GM03348 (cell line): ENCODE data around the gene SULF2.

Experiments used
- DNase-seq: peaks from one replicate; pipeline ENCODE4 v3.0.0; 2012; ENCODE audit warnings: low spot score

The SULF2 gene

GRCh38 chr20:47642624-47643023, 142.7 kb downstream of the SULF2 start:
- DNase-seq, result no peak

GRCh38 chr20:47642118-47642517, 143.2 kb downstream of the SULF2 start:
- no peak for DNase-seq

DNA sequence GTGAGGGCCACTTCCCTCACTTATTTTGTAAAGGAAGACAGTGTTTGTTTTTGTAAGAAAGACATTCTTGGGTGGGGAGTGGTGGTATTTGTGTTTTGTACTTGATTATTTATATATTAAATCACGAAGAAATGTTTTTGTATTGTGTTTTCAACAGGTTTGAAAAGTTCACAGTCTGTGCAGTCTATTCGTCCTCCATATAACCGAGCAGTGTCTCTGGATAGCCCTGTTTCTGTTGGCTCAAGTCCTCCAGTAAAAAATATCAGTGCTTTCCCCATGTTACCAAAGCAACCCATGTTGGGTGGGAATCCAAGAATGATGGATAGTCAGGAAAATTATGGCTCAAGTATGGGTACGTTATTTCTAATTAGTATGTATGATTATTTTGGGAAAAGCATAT, 146.4 kb downstream of the SULF2 start:
- DNase-seq, result no peak

DNA sequence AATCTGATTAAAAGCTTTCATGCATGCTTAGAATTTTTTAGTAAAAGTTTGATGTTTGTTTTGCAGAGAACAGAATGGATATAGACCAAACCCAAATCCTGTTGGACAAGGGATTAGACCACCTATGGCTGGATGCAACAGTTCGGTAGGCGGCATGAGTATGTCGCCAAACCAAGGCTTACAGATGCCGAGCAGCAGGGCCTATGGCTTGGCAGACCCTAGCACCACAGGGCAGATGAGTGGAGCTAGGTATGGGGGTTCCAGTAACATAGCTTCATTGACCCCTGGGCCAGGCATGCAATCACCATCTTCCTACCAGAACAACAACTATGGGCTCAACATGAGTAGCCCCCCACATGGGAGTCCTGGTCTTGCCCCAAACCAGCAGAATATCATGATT, 150.0 kb downstream of the SULF2 start:
- DNase-seq, result no peak

DNA sequence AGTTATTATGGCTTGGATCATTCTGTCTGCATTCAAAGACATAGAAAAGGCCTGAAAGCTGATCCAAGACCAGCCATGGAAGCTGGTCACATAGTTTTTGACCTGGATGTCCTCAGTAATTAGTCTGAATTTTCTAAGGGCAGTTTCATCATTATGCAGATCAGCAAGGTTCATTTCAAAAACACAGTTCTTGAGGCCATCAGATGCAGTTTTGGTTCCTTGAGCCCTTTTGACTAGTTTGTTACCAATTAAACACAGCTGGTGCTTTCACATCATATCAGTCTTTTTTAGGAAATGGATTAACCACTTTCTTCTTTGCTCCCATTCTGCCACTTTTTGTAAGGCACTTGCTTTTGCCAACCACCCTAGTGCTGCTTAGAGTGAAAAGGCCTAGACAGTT, 154.2 kb downstream of the SULF2 start:
- DNase-seq, result no peak

GRCh38 chr20:47629907-47630306, 155.4 kb downstream of the SULF2 start:
- no peak for DNase-seq

DNA sequence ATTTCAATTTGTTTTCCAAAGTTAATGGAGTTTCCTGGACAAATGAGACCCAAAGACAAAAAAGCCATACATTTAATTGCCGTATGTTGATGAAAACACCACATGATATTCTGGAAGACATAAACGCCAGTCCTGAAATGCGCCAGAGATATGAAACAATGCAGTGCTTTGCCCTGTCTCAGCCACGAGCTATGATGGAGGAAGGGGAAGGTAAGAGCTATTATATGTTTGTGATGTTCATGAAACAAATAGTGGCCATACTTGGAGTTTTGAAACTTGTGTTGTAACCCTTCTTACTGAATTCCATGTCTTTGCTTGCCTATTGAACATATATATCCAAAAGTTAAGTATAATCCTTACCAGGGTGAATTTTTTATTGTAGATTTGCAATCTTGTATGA, 157.7 kb downstream of the SULF2 start:
- DNase-seq, result no peak

DNA sequence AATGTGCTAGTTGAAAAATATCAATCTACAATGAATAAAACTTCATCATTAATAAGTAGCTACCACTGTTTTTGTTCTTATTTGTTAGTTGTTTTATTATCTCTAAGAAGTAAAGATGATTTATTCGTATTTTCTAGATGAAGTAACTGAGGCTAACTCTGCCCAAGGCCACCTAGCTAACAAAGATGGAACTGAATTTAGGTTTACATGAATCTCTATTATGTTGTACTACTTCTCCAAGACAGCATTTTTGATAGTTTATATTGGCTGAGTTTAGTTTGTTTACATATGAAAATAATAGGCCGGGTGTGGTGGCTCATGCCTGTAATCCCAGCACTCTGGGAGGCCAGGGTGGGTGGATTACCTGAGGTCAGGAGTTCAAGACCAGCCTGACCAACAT, 162.1 kb downstream of the SULF2 start:
- no peak for DNase-seq

- DNase-seq, result no peak
Observed at GRCh38 chr20:47622118-47622665, 163.1 kb downstream of the SULF2 start.

DNA sequence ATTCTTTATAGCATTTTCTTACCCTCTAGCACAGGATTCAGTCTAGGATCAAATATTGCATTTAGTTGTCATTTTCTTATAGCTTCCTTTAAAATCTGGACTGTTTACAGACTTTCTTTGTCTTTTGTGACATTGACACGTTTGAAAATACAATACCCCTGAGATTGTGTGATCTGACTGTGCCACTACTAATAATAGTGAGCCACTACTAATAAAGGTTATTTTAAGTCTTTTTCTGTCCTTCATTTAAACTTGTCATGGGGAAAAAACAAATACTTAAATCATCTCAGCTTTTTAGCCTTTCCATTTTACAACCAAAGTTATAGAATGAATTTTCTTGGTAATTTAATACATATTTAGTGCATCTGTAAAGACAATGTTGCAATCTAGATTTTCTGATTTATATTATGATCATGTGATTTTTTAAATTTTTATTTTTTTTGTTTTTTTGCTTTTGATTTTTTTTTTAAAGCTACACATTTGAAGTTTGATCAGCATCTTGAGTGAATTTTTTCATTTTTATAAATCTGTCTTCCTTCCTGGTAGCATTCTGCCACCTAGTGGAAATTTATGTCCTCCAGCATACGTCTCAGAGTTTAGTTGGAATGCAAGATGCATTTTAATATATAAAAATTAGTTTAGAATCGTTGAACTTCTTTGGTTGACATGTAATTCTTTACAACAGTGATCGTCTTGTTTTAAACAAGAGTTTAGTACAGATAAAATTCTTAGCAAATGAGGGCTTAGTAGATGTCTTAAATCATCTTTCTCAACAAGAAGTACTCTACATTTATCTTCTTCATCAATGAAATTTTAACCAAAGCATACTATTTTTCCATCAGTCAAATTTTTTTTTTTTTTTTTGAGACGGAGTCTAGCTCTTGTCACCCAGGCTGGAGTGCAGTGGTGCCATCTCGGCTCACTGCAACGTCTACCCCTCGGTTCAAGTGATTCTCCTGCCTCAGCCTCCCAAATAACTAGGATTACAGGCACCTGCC, 164.2 kb downstream of the SULF2 start:
- peak; percentile 58 for DNase-seq

DNA sequence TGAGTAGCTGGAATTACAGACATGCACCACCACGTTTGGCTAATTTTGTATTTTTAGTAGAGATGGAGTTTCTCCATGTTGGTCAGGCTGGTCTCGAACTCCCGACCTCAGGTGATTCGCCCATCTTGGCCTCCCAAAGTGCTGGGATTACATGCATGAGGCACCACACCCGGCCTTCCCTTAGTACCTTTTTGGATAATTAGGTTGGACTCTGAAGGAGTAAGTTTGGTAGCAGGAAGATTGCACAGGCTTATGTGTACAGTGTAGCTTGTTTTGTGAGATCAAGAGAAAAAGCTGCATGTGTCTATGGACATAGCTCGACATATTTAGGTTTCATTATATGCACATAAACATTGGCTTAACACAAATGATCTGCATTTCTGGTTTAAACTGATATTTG, 166.8 kb downstream of the SULF2 start:
- DNase-seq, result no peak

- no peak for DNase-seq
Observed at GRCh38 chr20:47614703-47615309, 170.5 kb downstream of the SULF2 start.

DNA sequence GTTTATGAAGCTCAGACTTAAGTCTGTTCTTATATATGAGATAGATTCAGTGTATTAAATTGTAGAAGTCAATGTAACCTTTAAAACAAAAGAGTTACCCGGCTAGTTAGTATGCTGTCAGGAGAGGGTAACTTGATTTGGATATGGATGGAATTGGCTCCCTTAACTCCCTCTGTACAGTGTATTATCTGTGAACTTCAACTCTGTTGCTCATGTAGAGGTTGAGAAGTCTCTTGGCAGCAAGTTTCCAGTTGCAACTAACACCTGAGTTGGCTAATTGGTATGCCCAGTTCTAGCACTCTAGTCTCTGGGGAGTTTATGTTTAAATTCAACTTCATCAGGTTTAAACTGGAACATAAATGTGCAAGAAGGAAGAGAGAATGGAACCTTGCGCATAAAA, 172.6 kb downstream of the SULF2 start:
- no peak for DNase-seq

DNA sequence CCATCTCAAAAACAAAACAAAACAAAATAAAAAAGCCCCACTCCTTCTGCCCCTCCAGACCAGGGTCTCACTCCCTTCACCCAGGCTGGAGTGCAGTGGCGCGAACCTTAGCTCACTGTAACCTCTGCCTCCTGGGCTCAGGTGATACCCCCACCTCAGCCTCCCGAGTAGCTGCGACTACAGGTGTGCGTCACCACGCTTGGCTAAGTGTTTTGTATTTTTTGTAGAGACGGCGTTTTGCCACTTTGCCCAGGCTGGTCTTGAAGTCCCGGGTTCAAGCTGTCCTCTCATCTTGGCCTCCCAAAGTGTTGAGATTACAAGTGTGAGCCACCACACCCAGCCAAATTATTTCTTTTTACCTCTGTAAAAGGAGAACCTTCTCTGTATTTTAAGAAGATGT, 173.5 kb downstream of the SULF2 start:
- no peak for DNase-seq

GRCh38 chr20:47610945-47611250, 174.4 kb downstream of the SULF2 start:
- no peak for DNase-seq

DNA sequence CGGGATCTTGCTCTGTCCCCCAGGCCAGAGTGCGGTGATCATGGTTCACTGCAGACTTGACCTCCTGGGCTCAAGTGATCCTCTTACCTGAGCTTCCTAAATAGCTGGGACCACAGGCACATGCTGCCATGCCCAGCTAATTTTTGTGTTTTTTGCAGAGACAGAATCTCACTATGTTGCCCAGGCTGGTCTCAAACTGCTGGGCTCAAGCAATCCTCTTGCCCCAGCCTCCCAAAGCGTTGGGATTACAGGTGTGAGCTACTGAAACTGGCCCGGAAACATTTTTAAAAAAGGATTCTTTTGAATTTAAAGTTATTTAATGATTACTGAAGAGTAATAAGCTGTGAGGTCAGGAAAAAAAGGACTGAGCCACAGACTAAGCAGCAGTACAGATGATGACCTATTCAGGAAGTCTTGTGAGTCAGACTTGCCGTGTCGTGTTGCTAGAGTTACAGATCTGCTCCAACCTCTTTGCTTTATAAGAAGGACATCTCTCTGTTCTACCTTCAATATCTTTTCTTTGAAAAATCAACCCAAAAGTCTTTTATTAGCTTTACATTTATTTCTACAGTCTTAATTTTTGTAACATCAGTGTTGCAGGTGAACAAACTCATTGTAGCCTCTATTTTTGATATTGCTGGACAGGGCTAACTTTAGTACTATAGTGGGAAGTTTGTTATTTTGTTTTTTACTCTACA, 174.9 kb downstream of the SULF2 start:
- DNase-seq, result peak; percentile 78

DNA sequence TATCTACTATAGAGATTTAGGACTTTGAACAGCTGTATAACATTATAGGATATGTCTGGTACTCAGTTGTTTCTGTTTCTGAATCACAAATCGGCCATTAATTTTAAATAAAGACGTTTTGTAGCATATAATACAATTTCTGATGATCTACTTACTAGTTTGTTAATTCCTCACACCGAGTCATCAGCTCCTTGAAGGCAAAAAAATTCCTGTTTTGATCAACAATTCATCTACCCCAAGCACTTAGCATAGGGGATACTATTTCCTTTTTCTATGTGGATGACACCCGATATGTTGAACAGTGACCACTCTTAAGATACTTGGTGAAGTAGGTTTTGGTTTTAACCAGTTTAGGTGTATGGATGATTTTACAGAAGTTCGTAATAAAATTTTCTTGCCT, 176.3 kb downstream of the SULF2 start:
- no peak for DNase-seq
